Left ventricle myocardium inferior (tissue), 1 donor: ENCODE results near the gene ERCC1. TPM values are rescaled to one million over a fixed set of nuclear protein-coding genes. Genes with fewer than 3 reads are reported as not detected.

Experiments used
- DNase-seq: peaks from one replicate; pipeline ENCODE4 v3.0.0-alpha.2; 2020
- H3K27ac ChIP-seq: fragments of 200-600 bp; replicated peaks from 2 replicates; pipeline ENCODE4 v1.8.0; 2021
- H3K27me3 ChIP-seq: fragments of 200-600 bp; 2 replicates; pipeline ENCODE4 v1.8.0; 2021; ENCODE audit warnings: low read depth
- H3K36me3 ChIP-seq: fragments of 200-600 bp; 2 replicates; pipeline ENCODE4 v1.8.0; 2021
- H3K4me1 ChIP-seq: fragments of 200-600 bp; 2 replicates; pipeline ENCODE4 v1.8.0; 2021
- H3K4me3 ChIP-seq: fragments of 200-600 bp; 2 replicates; pipeline ENCODE4 v1.8.0; 2021; ENCODE audit warnings: mild to moderate bottlenecking, moderate library complexity
- H3K9me3 ChIP-seq: fragments of 200-600 bp; replicated peaks from 2 replicates; pipeline ENCODE4 v1.8.0; 2021
- CTCF ChIP-seq: fragments of 200-600 bp; IDR thresholded peaks from 2 replicates; pipeline ENCODE4 v1.8.0; 2021; ENCODE audit warnings: antibody characterized with exemption, mild to moderate bottlenecking, borderline replicate concordance
- intact Hi-C: fragments of 100-400 bp; cut with micrococcal nuclease; formaldehyde crosslinking; loops from one replicate; pipeline ENCODE4 v1.11.0; 2022
- total RNA-seq: library from RNA; stranded (reverse); fragmentation: NEBNext Ultra II Directional; extraction: Animal tissue kit (Norgen Biotek cat#: 25700); gene quantifications from one replicate; pipeline ENCODE4 v1.2.1, GENCODE V29; 2021
- donor health status: DM: no; HTN: yes; CAD: no; lungs with severe emphysema.

The ERCC1 gene
- total RNA-seq, 1 donor from 2014 or later = 108 TPM

GRCh38 chr19:45442778-45443461, 19.2 kb upstream of the ERCC1 start:
- Histone ChIP-seq H3K36me3 (no peaks in the 10 kb centered on the region), H3K4me1 (peaks cover 45% of the 10 kb centered on the region), H3K27ac (peak overlapping the region; percentile 93), H3K27me3 (no peaks in the 10 kb centered on the region), H3K9me3 (no peaks in the 10 kb centered on the region), H3K4me3 (peak overlapping the region; percentile 64)
- DNase-seq = peak; percentile 46
- intact Hi-C loops = no loop called here
- no peak for TF ChIP-seq CTCF

GRCh38 chr19:45442408-45442777, 18.7 kb upstream of the ERCC1 start:
- no peak overlapping the region for H3K4me3 ChIP-seq
- H3K27me3 ChIP-seq = no peaks in the 10 kb centered on the region
- intact Hi-C loops = no loop called here
- H3K27ac ChIP-seq = peak overlapping the region; percentile 93
- no peaks in the 10 kb centered on the region for H3K9me3 ChIP-seq
- H3K4me1 ChIP-seq = peaks cover 45% of the 10 kb centered on the region
- TF ChIP-seq CTCF = no peak
- no peak for DNase-seq
- H3K36me3 ChIP-seq = no peaks in the 10 kb centered on the region

GRCh38 chr19:45440873-45441654, 17.3 kb upstream of the ERCC1 start:
- Histone ChIP-seq H3K27ac (peak overlapping the region; percentile 98), H3K4me1 (peaks cover 45% of the 10 kb centered on the region), H3K36me3 (no peaks in the 10 kb centered on the region), H3K27me3 (no peaks in the 10 kb centered on the region), H3K9me3 (no peaks in the 10 kb centered on the region), H3K4me3 (no peak overlapping the region)
- DNase-seq = no peak
- TF ChIP-seq CTCF = no peak
- intact Hi-C loops = no loop called here

GRCh38 chr19:45440259-45440638, 16.5 kb upstream of the ERCC1 start:
- DNase-seq = no peak
- Histone ChIP-seq H3K36me3 (no peaks in the 10 kb centered on the region), H3K27me3 (no peaks in the 10 kb centered on the region), H3K9me3 (no peaks in the 10 kb centered on the region), H3K27ac (peak overlapping the region; percentile 98), H3K4me3 (peak overlapping the region; percentile 82), H3K4me1 (peaks cover 45% of the 10 kb centered on the region)
- intact Hi-C loops = no loop called here
- TF ChIP-seq CTCF = no peak

- peak overlapping the region; percentile 98 for H3K27ac ChIP-seq
- intact Hi-C loops = loop anchor here (1.0 kb wide), 1 partner anchor 39 kb away; no protein-coding TSS in a partner anchor
- DNase-seq = peak; percentile 90
- H3K4me1 ChIP-seq = peaks cover 40% of the 10 kb centered on the region
- no peaks in the 10 kb centered on the region for H3K27me3 ChIP-seq
- no peaks in the 10 kb centered on the region for H3K9me3 ChIP-seq
- no peaks in the 10 kb centered on the region for H3K36me3 ChIP-seq
- peak; percentile 100 for TF ChIP-seq CTCF
- H3K4me3 ChIP-seq = peak overlapping the region; percentile 82
These were observed 16.0 kb upstream of the ERCC1 start for GRCh38 chr19:45439569-45440258.
